Kidney (tissue), 14 donors: ENCODE results near the gene INPP5A. TPM values are rescaled to one million over a fixed set of nuclear protein-coding genes. Genes with fewer than 3 reads are reported as not detected.

Experiments
- DNase-seq, 5 donors: peaks; one replicate each; pipeline ENCODE4 v3.0.0-alpha.2; 2013 to 2020
- FAIRE-seq: peaks from 2 replicates; lab custom pipeline; 2012; peaks lifted over from hg19 to GRCh38; lab: Jason Lieb, UNC
- H3K27ac ChIP-seq, 2 donors: one replicate each; pipeline ENCODE4 v1.7.0; 2013; ENCODE audit warnings: low read depth in 2 of 2, low read length in 2 of 2, inconsistent platforms in 1 of 2
- H3K27me3 ChIP-seq: one replicate; pipeline ENCODE4 v1.7.1; 2013; ENCODE audit warnings: low read length, inconsistent platforms; ENCODE audit not compliant: control insufficient read depth, insufficient read depth
- H3K36me3 ChIP-seq, 3 donors: one replicate each; pipeline versions ENCODE4 v1.7.0 to v1.7.1; 2013; ENCODE audit warnings: low read length in 3 of 3, control low read depth in 1 of 3, inconsistent platforms in 1 of 3; ENCODE audit not compliant: insufficient read depth in 3 of 3, control insufficient read depth in 2 of 3
- H3K4me1 ChIP-seq, 3 donors: one replicate each; pipeline versions ENCODE4 v1.7.0 to v1.7.1; 2013; ENCODE audit warnings: low read length in 3 of 3, inconsistent platforms in 1 of 3, low read depth in 1 of 3; ENCODE audit not compliant: control insufficient read depth in 2 of 3, insufficient read depth in 2 of 3
- H3K4me3 ChIP-seq, 3 donors: one replicate each; pipeline versions ENCODE4 v1.7.0 to v1.8.1; 2013; ENCODE audit warnings: low read length in 3 of 3, control low read depth in 1 of 3, inconsistent platforms in 1 of 3
- H3K9ac ChIP-seq, 3 donors: one replicate each; pipeline versions ENCODE4 v1.7.0 to v1.7.1; 2013; ENCODE audit warnings: low read length in 3 of 3, control low read depth in 1 of 3, inconsistent platforms in 1 of 3
- H3K9me3 ChIP-seq, 3 donors: one replicate each; pipeline versions ENCODE4 v1.7.0 to v1.7.1; 2013; ENCODE audit warnings: low read length in 3 of 3, control low read depth in 1 of 3, inconsistent platforms in 1 of 3; ENCODE audit not compliant: control insufficient read depth in 2 of 3, insufficient read depth in 1 of 3
- CTCF ChIP-seq: IDR thresholded peaks from 3 replicates; pipeline ENCODE4 v1.5.1; 2012; ENCODE audit warnings: mild to moderate bottlenecking, moderate library complexity, borderline replicate concordance; ENCODE audit not compliant: insufficient read depth; ENCODE audit errors: extremely low read depth
- intact Hi-C: fragments of 100-400 bp; cut with DNase I; formaldehyde crosslinking; loops from one replicate; pipeline ENCODE4 v1.11.1; 2022
- polyA plus RNA-seq: library from polyadenylated mRNA; stranded (reverse); fragments of 350-450 nt; fragmentation: Illumina TruSeq; extraction: RNeasy Lipid Tissue Mini Kit (QIAGEN cat#74804); gene quantifications from one replicate; pipeline ENCODE4 v1.2.3, GENCODE V29; 2014; ENCODE audit warnings: low read depth, low replicate concordance; ENCODE audit not compliant: insufficient read depth
- total RNA-seq: library from RNA; stranded (reverse); fragmentation: NEBNext Ultra II Directional; extraction: Animal tissue kit (Norgen Biotek cat#: 25700); gene quantifications from one replicate; pipeline ENCODE4 v1.2.1, GENCODE V29; 2021
- donor health status: control.
- donor health status: control.
- donor health status: control.
- donor health status: control.
- donor health status: control.
- donor health status: DM: yes; HTN: yes; CAD: no.
- donor health status: Normal renal cell carcinoma (clear cell type).

Gene INPP5A
- total and polyA plus RNA-seq, 2 donors from 2014 or later = 20.8 to 40.3 TPM

GRCh38 chr10:132666705-132667341 lies 129.2 kb downstream of the INPP5A start:
- FAIRE-seq (no peak), DNase-seq (no peak)
- no peaks in the 10 kb centered on the region for H3K36me3 ChIP-seq
- intact Hi-C loops = no loop called here
- no peaks in the 10 kb centered on the region for H3K4me1 ChIP-seq
- H3K9me3 ChIP-seq = no peaks in the 10 kb centered on the region
- H3K4me3 ChIP-seq = no peak overlapping the region
- TF ChIP-seq CTCF = no peak
- no peak overlapping the region for H3K9ac ChIP-seq
- no peak overlapping the region for H3K27ac ChIP-seq
- H3K27me3 ChIP-seq = no peaks in the 10 kb centered on the region

GRCh38 chr10:132667342-132668047 lies 129.9 kb downstream of the INPP5A start:
- Histone ChIP-seq H3K9ac (peak overlapping the region in 1 of 3 donors; percentile 12), H3K36me3 (no peaks in the 10 kb centered on the region), H3K4me3 (no peak overlapping the region), H3K9me3 (no peaks in the 10 kb centered on the region), H3K4me1 (no peaks in the 10 kb centered on the region), H3K27me3 (no peaks in the 10 kb centered on the region), H3K27ac (no peak overlapping the region)
- DNase-seq = peak in 4 of 5 donors; percentile 52 to 82 (median 72)
- FAIRE-seq = no peak
- intact Hi-C loops = no loop called here
- no peak for TF ChIP-seq CTCF

- no peak overlapping the region for H3K4me3 ChIP-seq
- TF ChIP-seq CTCF = no peak
- peak overlapping the region in 1 of 2 donors; percentile 14 for H3K27ac ChIP-seq
- H3K36me3 ChIP-seq = no peaks in the 10 kb centered on the region
- H3K27me3 ChIP-seq = no peaks in the 10 kb centered on the region
- no peak for FAIRE-seq
- H3K4me1 ChIP-seq = no peaks in the 10 kb centered on the region
- DNase-seq = peak in 1 of 5 donors; percentile 44
- H3K9me3 ChIP-seq = no peaks in the 10 kb centered on the region
- intact Hi-C loops = no loop called here
- no peak overlapping the region for H3K9ac ChIP-seq
Measured at GRCh38 chr10:132668048-132668394, 130.4 kb downstream of the INPP5A start.
